Measurements from ENCODE around the gene TTC13. TPM values are rescaled to one million over a fixed set of nuclear protein-coding genes. Genes with fewer than 3 reads are reported as not detected.

The TTC13 gene
- total RNA-seq, 3 donors from 2014 or later (not counting 1 experiment from before 2014, with no cell fraction given): 72.4 to 90.1 (median 80.4) TPM

DNA sequence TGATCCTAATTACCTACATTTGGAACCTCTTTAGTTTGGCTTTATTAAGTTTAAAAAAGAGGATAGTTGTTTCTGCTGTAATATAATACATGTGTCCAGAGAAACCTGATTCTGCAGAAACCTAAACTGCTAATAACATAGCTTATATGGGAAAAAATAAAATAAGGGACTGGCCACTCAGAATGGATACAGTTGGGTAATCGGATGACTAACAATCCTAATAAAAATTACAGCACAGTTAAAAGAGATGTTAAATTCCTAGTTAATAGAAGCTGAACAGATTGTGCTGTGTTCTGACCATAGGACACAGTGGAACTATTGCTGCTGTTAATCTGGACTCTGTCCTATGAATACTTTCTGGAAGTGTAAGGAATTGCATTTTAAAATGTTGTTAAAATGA lies 16.2 kb upstream of the TTC13 start:
- no peaks in the 10 kb centered on the region for H3K9me3 Mint-ChIP-seq
- Histone ChIP-seq H3K27me3 (ENCODE audit: control insufficient read depth, insufficient read depth, low read length) (no peaks in the 10 kb centered on the region), H3K27ac (ENCODE audit: low read length) (no peak overlapping the region), H3K9me3 (ENCODE audit: control insufficient read depth, insufficient read depth, low read length) (no peaks in the 10 kb centered on the region), H3K4me3 (ENCODE audit: low read length) (no peak overlapping the region), H3K36me3 (ENCODE audit: control insufficient read depth, insufficient read depth, low read length) (peaks cover 69% of the 10 kb centered on the region), H3K4me1 (ENCODE audit: control insufficient read depth, insufficient read depth, low read length) (no peaks in the 10 kb centered on the region)
- peaks cover 11% of the 10 kb centered on the region for H3K36me3 Mint-ChIP-seq
- no CpG with 5 or more reads among the region's 1 CpG for WGBS (ENCODE audit: insufficient coverage)
- ATAC-seq: no peak
- no peaks in the 10 kb centered on the region for H3K4me1 Mint-ChIP-seq
- no peak for DNase-seq
- no peaks in the 10 kb centered on the region for H3K27me3 Mint-ChIP-seq (ENCODE audit: low read depth in 2 of 2)
- H3K27ac Mint-ChIP-seq: no peak overlapping the region
- H3K4me3 Mint-ChIP-seq: no peak overlapping the region
- intact Hi-C loops (cut with micrococcal nuclease): no loop called here
- TF ChIP-seq, protein P1, sequence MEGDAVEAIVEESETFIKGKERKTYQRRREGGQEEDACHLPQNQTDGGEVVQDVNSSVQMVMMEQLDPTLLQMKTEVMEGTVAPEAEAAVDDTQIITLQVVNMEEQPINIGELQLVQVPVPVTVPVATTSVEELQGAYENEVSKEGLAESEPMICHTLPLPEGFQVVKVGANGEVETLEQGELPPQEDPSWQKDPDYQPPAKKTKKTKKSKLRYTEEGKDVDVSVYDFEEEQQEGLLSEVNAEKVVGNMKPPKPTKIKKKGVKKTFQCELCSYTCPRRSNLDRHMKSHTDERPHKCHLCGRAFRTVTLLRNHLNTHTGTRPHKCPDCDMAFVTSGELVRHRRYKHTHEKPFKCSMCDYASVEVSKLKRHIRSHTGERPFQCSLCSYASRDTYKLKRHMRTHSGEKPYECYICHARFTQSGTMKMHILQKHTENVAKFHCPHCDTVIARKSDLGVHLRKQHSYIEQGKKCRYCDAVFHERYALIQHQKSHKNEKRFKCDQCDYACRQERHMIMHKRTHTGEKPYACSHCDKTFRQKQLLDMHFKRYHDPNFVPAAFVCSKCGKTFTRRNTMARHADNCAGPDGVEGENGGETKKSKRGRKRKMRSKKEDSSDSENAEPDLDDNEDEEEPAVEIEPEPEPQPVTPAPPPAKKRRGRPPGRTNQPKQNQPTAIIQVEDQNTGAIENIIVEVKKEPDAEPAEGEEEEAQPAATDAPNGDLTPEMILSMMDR (IDR thresholded peaks at IDR 0.05): no peak

DNA sequence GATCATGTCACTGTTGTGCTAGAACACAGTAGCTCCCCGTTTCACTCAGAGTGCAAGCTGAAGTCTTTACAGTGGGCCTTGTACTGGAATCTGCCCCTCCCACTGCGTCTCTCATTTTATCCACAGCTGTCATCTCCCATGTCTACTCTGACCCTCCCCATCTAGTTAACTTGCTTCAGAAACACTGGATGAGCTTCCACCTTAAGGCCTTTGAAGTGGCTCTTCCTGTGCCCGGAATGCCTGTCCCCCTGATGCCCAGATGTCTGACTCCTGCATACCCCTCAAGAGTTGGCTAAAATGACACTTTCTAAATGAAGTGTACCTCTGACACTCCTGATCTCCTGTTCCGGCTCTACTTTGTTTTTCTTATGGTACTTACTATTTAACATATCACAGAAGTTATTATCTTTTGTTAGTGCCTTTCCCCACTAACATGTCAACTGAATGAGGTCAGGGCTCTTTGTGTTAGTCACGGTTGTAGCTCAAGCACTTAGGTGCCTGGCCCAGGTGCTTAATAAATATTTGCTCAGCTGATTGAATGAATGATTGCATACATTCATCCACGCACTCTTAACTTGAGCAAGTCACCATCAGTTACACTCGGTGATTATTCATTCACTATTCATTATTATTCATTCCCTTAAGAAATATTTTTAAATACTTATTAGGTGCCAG lies 13.6 kb upstream of the TTC13 start:
- peaks cover 50% of the 10 kb centered on the region for H3K36me3 ChIP-seq (ENCODE audit: control insufficient read depth, insufficient read depth, low read length)
- Mint-ChIP-seq H3K4me1 (no peaks in the 10 kb centered on the region), H3K27me3 (ENCODE audit: low read depth in 2 of 2) (no peaks in the 10 kb centered on the region), H3K27ac (no peak overlapping the region), H3K9me3 (no peaks in the 10 kb centered on the region), H3K4me3 (no peak overlapping the region), H3K36me3 (peaks cover under 1% of the 10 kb centered on the region)
- H3K27me3 ChIP-seq (ENCODE audit: control insufficient read depth, insufficient read depth, low read length): no peaks in the 10 kb centered on the region
- ATAC-seq (no peak), DNase-seq (no peak)
- H3K4me3 ChIP-seq (ENCODE audit: low read length): no peak overlapping the region
- no peaks in the 10 kb centered on the region for H3K9me3 ChIP-seq (ENCODE audit: control insufficient read depth, insufficient read depth, low read length)
- over 99% methylated on average over 6 of the region's 7 CpGs for WGBS (ENCODE audit: insufficient coverage)
- no peak overlapping the region for H3K27ac ChIP-seq (ENCODE audit: low read length)
- intact Hi-C loops (cut with micrococcal nuclease): no loop called here
- no peaks in the 10 kb centered on the region for H3K4me1 ChIP-seq (ENCODE audit: control insufficient read depth, insufficient read depth, low read length)
- TF ChIP-seq, protein P1 (IDR thresholded peaks at IDR 0.05): no peak

DNA sequence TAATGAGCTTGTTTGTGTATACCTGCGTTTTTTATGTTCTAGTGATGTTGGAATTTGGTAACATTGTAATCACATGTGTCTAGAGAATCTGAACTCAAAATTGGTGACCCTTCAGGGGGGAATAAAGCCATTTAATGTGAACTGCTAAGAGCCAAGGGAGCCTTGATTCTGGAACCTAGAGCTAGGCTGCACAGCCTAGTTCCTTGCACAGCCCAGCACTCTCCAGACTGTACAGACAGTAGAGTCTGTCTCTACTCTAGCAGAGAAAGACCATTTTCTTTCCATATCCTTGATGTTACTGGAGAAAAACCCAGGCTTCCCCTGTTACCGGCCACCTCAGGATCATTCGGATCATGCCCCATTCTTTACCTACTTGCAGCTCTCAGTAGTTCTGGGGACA lies 8.8 kb upstream of the TTC13 start:
- H3K4me1 Mint-ChIP-seq: peaks cover 4 to 6% of the 10 kb centered on the region in 2 donors
- H3K4me3 Mint-ChIP-seq: no peak overlapping the region
- no peaks in the 10 kb centered on the region for H3K9me3 ChIP-seq (ENCODE audit: control insufficient read depth, insufficient read depth, low read length)
- H3K27me3 Mint-ChIP-seq (ENCODE audit: low read depth in 2 of 2): no peaks in the 10 kb centered on the region
- intact Hi-C loops (cut with micrococcal nuclease): no loop called here
- ATAC-seq (no peak), DNase-seq (no peak)
- 98% methylated on average over 3 of the region's 3 CpGs for WGBS (ENCODE audit: insufficient coverage)
- no peaks in the 10 kb centered on the region for H3K36me3 Mint-ChIP-seq
- H3K4me3 ChIP-seq (ENCODE audit: low read length): no peak overlapping the region
- H3K9me3 Mint-ChIP-seq: no peaks in the 10 kb centered on the region
- H3K27ac ChIP-seq (ENCODE audit: low read length): no peak overlapping the region
- TF ChIP-seq, protein P1 (IDR thresholded peaks at IDR 0.05): no peak
- H3K4me1 ChIP-seq (ENCODE audit: control insufficient read depth, insufficient read depth, low read length): no peaks in the 10 kb centered on the region
- H3K36me3 ChIP-seq (ENCODE audit: control insufficient read depth, insufficient read depth, low read length): peaks cover 25% of the 10 kb centered on the region
- no peak overlapping the region for H3K27ac Mint-ChIP-seq
- no peaks in the 10 kb centered on the region for H3K27me3 ChIP-seq (ENCODE audit: control insufficient read depth, insufficient read depth, low read length)

DNA sequence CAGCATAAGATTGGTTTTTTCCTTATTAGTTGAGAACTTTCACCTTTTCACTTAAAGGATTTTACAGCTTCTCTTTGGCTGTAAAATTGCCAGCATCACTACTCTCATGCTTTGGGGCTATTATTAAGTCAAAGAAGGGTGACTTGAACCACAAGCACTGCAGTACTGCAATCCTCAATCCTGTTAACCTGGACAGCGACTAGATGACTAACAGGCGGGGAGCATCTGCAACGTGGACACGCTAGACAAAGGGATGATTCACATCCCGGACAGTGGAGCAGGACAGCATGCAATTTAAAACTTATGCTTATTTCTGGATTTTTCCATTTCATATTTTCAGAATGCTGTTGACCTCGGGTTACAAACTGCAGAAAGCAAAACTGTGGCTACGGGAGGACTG lies 8.3 kb upstream of the TTC13 start:
- H3K27me3 Mint-ChIP-seq (ENCODE audit: low read depth in 2 of 2): no peaks in the 10 kb centered on the region
- no peaks in the 10 kb centered on the region for H3K4me1 ChIP-seq (ENCODE audit: control insufficient read depth, insufficient read depth, low read length)
- H3K4me1 Mint-ChIP-seq: peaks cover 4 to 6% of the 10 kb centered on the region in 2 donors
- H3K27me3 ChIP-seq (ENCODE audit: control insufficient read depth, insufficient read depth, low read length): no peaks in the 10 kb centered on the region
- no peaks in the 10 kb centered on the region for H3K36me3 Mint-ChIP-seq
- TF ChIP-seq, protein P1 (IDR thresholded peaks at IDR 0.05): no peak
- no peak overlapping the region for H3K27ac Mint-ChIP-seq
- ATAC-seq (no peak), DNase-seq (no peak)
- no peak overlapping the region for H3K4me3 Mint-ChIP-seq
- intact Hi-C loops (cut with micrococcal nuclease): no loop called here
- no peak overlapping the region for H3K4me3 ChIP-seq (ENCODE audit: low read length)
- H3K9me3 Mint-ChIP-seq: no peaks in the 10 kb centered on the region
- no peaks in the 10 kb centered on the region for H3K9me3 ChIP-seq (ENCODE audit: control insufficient read depth, insufficient read depth, low read length)
- WGBS (ENCODE audit: insufficient coverage): 97% methylated on average over 7 of the region's 7 CpGs
- no peak overlapping the region for H3K27ac ChIP-seq (ENCODE audit: low read length)
- H3K36me3 ChIP-seq (ENCODE audit: control insufficient read depth, insufficient read depth, low read length): peaks cover 23% of the 10 kb centered on the region

Measured in natural killer cell (primary cell).